ENCODE data around the gene TMEM144.

- TF ChIP-seq CTCF (conservative IDR thresholded peaks at IDR 0.05), result no peak
- TF ChIP-seq ZFX (IDR thresholded peaks at IDR 0.05), result no peak
These were observed 1.2 kb upstream of the TMEM144 start for GRCh38 chr4:158208963-158209640.
